ENCODE data around the gene SCRN3.
"Not testable (repeated sequence)": the region's sequence is repeated elsewhere in the genome, so short reads cannot be mapped to it uniquely, and the experiment has no call there.

Gene SCRN3

GRCh38 chr2:174395284-174395968 is at the start of gene SCRN3:
SCRN3 (plus strand) TSS chr2:174395730; CDS start chr2:174398284, 2,554 bp downstream.
- Histone ChIP-seq H3K9ac (ENCODE audit: low read depth, low read length) (peak within 1 kb of the TSS; percentile 92), H3K9me3 (ENCODE audit: control insufficient read depth, insufficient read depth, low read length) (no peaks in the 10 kb centered on the region; the same call in 1 of the 2 replicates)

GRCh38 chr2:174350018-174350417 is 45.5 kb upstream of the SCRN3 start:
- Histone ChIP-seq H3K9me3 (ENCODE audit: control insufficient read depth, insufficient read depth, low read length) (no peaks in the 10 kb centered on the region), H3K9ac (ENCODE audit: low read depth, low read length) (no peak overlapping the region), H3K36me3 (ENCODE audit: insufficient read depth, low read length) (no peaks in the 10 kb centered on the region), H3K4me1 (ENCODE audit: insufficient read depth, low read length) (0 out of 2 replicates have a peak, but pooled peaks cover 8% of the 10 kb centered on the region)

More at GRCh38 chr2:174395284-174395968, at the start of gene SCRN3:
- H3K36me3 ChIP-seq (ENCODE audit: insufficient read depth, low read length), result no peaks in the 10 kb centered on the region
- no peaks in the 10 kb centered on the region for H3K4me1 ChIP-seq (ENCODE audit: insufficient read depth, low read length)

GRCh38 chr2:174350593-174351181 is 44.8 kb upstream of the SCRN3 start:
- Histone ChIP-seq H3K9me3 (ENCODE audit: control insufficient read depth, insufficient read depth, low read length) (no peaks in the 10 kb centered on the region), H3K4me1 (ENCODE audit: insufficient read depth, low read length) (0 out of 2 replicates have a peak, but pooled peaks cover 8% of the 10 kb centered on the region), H3K9ac (ENCODE audit: low read depth, low read length) (no peak overlapping the region), H3K36me3 (ENCODE audit: insufficient read depth, low read length) (no peaks in the 10 kb centered on the region)

- no peak overlapping the region for H3K9ac ChIP-seq (ENCODE audit: low read depth, low read length)
- no peaks in the 10 kb centered on the region for H3K36me3 ChIP-seq (ENCODE audit: insufficient read depth, low read length)
- no peaks in the 10 kb centered on the region for H3K9me3 ChIP-seq (ENCODE audit: control insufficient read depth, insufficient read depth, low read length)
- no peaks in the 10 kb centered on the region for H3K4me1 ChIP-seq (ENCODE audit: insufficient read depth, low read length)
Measured at GRCh38 chr2:174353004-174353403, 42.5 kb upstream of the SCRN3 start.

GRCh38 chr2:174356347-174356746 is 39.2 kb upstream of the SCRN3 start:
- Histone ChIP-seq H3K4me1 (ENCODE audit: insufficient read depth, low read length) (no peaks in the 10 kb centered on the region), H3K9ac (ENCODE audit: low read depth, low read length) (no peak overlapping the region), H3K36me3 (ENCODE audit: insufficient read depth, low read length) (no peaks in the 10 kb centered on the region), H3K9me3 (ENCODE audit: control insufficient read depth, insufficient read depth, low read length) (no peaks in the 10 kb centered on the region)

GRCh38 chr2:174359663-174360062 is 35.9 kb upstream of the SCRN3 start:
- H3K36me3 ChIP-seq (ENCODE audit: insufficient read depth, low read length); H3K4me1 ChIP-seq (ENCODE audit: insufficient read depth, low read length); H3K9ac ChIP-seq (ENCODE audit: low read depth, low read length); H3K9me3 ChIP-seq (ENCODE audit: control insufficient read depth, insufficient read depth, low read length): not testable (repeated sequence)

GRCh38 chr2:174362949-174363348 is 32.6 kb upstream of the SCRN3 start:
- H3K36me3 ChIP-seq (ENCODE audit: insufficient read depth, low read length), result no peaks in the 10 kb centered on the region; the same call in 1 of the 2 replicates

GRCh38 chr2:174363492-174364225 is 31.9 kb upstream of the SCRN3 start:
- H3K4me1 ChIP-seq (ENCODE audit: insufficient read depth, low read length); H3K9ac ChIP-seq (ENCODE audit: low read depth, low read length); H3K36me3 ChIP-seq (ENCODE audit: insufficient read depth, low read length); H3K9me3 ChIP-seq (ENCODE audit: control insufficient read depth, insufficient read depth, low read length): not testable (repeated sequence)

More at GRCh38 chr2:174362949-174363348, 32.6 kb upstream of the SCRN3 start:
- H3K9me3 ChIP-seq (ENCODE audit: control insufficient read depth, insufficient read depth, low read length), result peaks cover 5% of the 10 kb centered on the region; the same call in 1 of the 2 replicates
- no peak overlapping the region for H3K9ac ChIP-seq (ENCODE audit: low read depth, low read length)
- no peaks in the 10 kb centered on the region for H3K4me1 ChIP-seq (ENCODE audit: insufficient read depth, low read length)

GRCh38 chr2:174364628-174365027 is 30.9 kb upstream of the SCRN3 start:
- Histone ChIP-seq H3K4me1 (ENCODE audit: insufficient read depth, low read length) (no peaks in the 10 kb centered on the region), H3K9me3 (ENCODE audit: control insufficient read depth, insufficient read depth, low read length) (peaks cover 5% of the 10 kb centered on the region; the same call in 1 of the 2 replicates), H3K9ac (ENCODE audit: low read depth, low read length) (no peak overlapping the region), H3K36me3 (ENCODE audit: insufficient read depth, low read length) (no peaks in the 10 kb centered on the region; the same call in 1 of the 2 replicates)

GRCh38 chr2:174365571-174365970 is 30.0 kb upstream of the SCRN3 start:
- H3K9me3 ChIP-seq (ENCODE audit: control insufficient read depth, insufficient read depth, low read length), result peaks cover 5% of the 10 kb centered on the region; the same call in 1 of the 2 replicates
- no peaks in the 10 kb centered on the region for H3K4me1 ChIP-seq (ENCODE audit: insufficient read depth, low read length)
- H3K9ac ChIP-seq (ENCODE audit: low read depth, low read length), result no peak overlapping the region
- no peaks in the 10 kb centered on the region; the same call in 1 of the 2 replicates for H3K36me3 ChIP-seq (ENCODE audit: insufficient read depth, low read length)

- H3K9ac ChIP-seq (ENCODE audit: low read depth, low read length), result no peak overlapping the region
- H3K36me3 ChIP-seq (ENCODE audit: insufficient read depth, low read length), result peaks cover 2% of the 10 kb centered on the region; the same call in 1 of the 2 replicates
- no peaks in the 10 kb centered on the region for H3K9me3 ChIP-seq (ENCODE audit: control insufficient read depth, insufficient read depth, low read length)
- no peaks in the 10 kb centered on the region for H3K4me1 ChIP-seq (ENCODE audit: insufficient read depth, low read length)
Measured at GRCh38 chr2:174368691-174369090, 26.8 kb upstream of the SCRN3 start.

- Histone ChIP-seq H3K4me1 (ENCODE audit: insufficient read depth, low read length) (no peaks in the 10 kb centered on the region), H3K36me3 (ENCODE audit: insufficient read depth, low read length) (peaks cover 8% of the 10 kb centered on the region; the same call in 1 of the 2 replicates), H3K9ac (ENCODE audit: low read depth, low read length) (no peak overlapping the region), H3K9me3 (ENCODE audit: control insufficient read depth, insufficient read depth, low read length) (no peaks in the 10 kb centered on the region)
Measured at GRCh38 chr2:174376967-174377366, 18.6 kb upstream of the SCRN3 start.

- no peaks in the 10 kb centered on the region for H3K4me1 ChIP-seq (ENCODE audit: insufficient read depth, low read length)
- no peaks in the 10 kb centered on the region for H3K9me3 ChIP-seq (ENCODE audit: control insufficient read depth, insufficient read depth, low read length)
- H3K36me3 ChIP-seq (ENCODE audit: insufficient read depth, low read length), result no peaks in the 10 kb centered on the region; the same call in 1 of the 2 replicates
- H3K9ac ChIP-seq (ENCODE audit: low read depth, low read length), result no peak overlapping the region
Measured at GRCh38 chr2:174383796-174384195, 11.7 kb upstream of the SCRN3 start.

GRCh38 chr2:174385201-174385600 is 10.3 kb upstream of the SCRN3 start:
- Histone ChIP-seq H3K36me3 (ENCODE audit: insufficient read depth, low read length) (no peaks in the 10 kb centered on the region; the same call in 1 of the 2 replicates), H3K4me1 (ENCODE audit: insufficient read depth, low read length) (no peaks in the 10 kb centered on the region), H3K9ac (ENCODE audit: low read depth, low read length) (no peak overlapping the region), H3K9me3 (ENCODE audit: control insufficient read depth, insufficient read depth, low read length) (no peaks in the 10 kb centered on the region)

All from ES-I3 (cell line).